GM10248 (cell line): ENCODE measurements around the gene SSNA1.
A peak's percentile ranks its signal among the peaks of the same experiment; 100 is the strongest.

Source experiments
- CTCF ChIA-PET: fragments of 300-600 bp; sonication (Branson Sonifier 250); formaldehyde crosslinking; extraction: SDS; loops from one replicate; lab custom pipeline; 2021; ENCODE audit warnings: antibody characterized with exemption; lab: Yijun Ruan, JAX
- POLR2A ChIA-PET: fragments of 350-650 bp; sonication (Branson Sonifier 250); formaldehyde crosslinking; extraction: SDS; loops from one replicate; lab custom pipeline; 2020; ENCODE audit warnings: antibody characterized with exemption; lab: Yijun Ruan, JAX
- DNase-seq: peaks from one replicate; pipeline ENCODE4 v3.0.0; 2012; ENCODE audit errors: extremely low spot score
- TF ChIP-seq, protein P1 (sequence below): IDR thresholded peaks from 2 replicates; pipeline ENCODE4 v1.5.1; 2012; ENCODE audit warnings: mild to moderate bottlenecking, low read depth; ENCODE audit errors: extremely low read depth, missing control alignments, control extremely low read depth

SSNA1 gene

DNA sequence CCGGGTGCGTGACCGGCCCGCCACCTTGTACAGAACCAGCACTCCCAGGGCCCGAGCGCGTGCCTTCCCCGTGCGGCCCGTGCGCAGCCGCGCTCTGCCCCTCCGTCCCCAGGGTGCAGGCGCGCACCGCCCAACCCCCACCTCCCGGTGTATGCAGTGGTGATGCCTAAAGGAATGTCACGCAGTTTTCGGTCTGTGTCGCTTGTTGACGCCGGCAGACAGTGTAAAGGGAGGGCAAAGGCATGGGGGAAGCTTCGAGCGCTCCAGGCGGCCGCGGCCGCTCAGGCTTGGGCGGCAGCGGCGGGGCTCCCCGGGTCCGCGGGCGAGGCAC is 19.9 kb upstream of the SSNA1 start:
- POLR2A ChIA-PET, result no interaction called here
- DNase-seq, result no peak
- CTCF ChIA-PET, result interaction anchor here (1.2 to 1.4 kb wide), 2 partner anchors 69 to 72 kb away, joined by 3 read pairs; no protein-coding TSS in a partner anchor
- TF ChIP-seq, protein P1, sequence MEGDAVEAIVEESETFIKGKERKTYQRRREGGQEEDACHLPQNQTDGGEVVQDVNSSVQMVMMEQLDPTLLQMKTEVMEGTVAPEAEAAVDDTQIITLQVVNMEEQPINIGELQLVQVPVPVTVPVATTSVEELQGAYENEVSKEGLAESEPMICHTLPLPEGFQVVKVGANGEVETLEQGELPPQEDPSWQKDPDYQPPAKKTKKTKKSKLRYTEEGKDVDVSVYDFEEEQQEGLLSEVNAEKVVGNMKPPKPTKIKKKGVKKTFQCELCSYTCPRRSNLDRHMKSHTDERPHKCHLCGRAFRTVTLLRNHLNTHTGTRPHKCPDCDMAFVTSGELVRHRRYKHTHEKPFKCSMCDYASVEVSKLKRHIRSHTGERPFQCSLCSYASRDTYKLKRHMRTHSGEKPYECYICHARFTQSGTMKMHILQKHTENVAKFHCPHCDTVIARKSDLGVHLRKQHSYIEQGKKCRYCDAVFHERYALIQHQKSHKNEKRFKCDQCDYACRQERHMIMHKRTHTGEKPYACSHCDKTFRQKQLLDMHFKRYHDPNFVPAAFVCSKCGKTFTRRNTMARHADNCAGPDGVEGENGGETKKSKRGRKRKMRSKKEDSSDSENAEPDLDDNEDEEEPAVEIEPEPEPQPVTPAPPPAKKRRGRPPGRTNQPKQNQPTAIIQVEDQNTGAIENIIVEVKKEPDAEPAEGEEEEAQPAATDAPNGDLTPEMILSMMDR, result no peak

DNA sequence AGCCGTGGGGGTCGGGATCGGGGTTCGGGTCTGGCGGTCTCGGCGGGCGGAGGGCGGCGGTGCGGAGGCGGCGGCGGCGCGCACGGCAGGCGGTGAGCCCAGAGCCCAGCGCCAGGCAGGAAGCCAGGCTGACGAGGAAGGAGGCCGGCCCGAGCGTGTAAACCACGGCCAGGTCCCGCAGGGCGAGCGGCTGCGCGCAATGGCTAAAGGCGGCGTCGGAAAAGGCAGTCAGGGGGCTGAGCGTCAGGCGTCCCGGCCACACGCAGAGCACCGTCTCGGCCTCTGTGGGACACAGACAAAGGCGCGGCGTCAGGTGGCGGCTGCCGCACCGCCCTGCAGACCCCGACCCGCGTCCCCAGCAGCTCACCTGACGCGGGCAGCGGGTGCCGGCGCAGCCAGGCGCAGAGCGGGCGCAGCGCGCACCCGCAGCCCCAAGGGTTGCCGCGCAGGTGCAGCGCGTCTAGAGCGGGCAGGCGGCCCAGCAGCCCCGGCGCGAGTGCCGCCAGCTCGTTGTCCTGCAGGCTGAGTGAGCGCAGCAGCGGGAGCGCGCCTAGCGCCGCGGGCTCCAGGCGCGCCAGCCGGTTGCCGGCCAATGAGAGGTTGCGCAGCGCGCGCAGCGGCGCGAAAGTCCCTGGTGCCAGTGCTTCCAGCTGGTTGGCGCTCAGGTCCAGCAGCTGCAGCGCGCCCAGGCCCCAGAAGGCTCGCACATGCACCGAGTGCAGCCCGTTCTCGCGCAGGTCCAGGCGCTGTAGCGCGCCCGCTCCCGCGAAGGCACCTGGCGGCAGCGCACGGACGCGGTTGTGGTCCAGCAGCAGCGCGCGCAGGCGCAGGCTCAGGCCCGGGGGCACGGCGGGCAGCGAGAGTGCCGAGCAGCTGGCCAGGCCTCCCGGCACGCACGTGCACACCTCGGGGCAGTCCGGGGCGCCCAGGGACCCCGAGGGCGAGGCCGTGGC is 19.3 kb upstream of the SSNA1 start:
- ChIA-PET CTCF (interaction anchor here (1.2 to 1.5 kb wide), 3 partner anchors 68 to 71 kb away, joined by 3 read pairs; no protein-coding TSS in a partner anchor), POLR2A (no interaction called here)
- TF ChIP-seq, protein P1, result no peak
- DNase-seq, result peak; percentile 61

DNA sequence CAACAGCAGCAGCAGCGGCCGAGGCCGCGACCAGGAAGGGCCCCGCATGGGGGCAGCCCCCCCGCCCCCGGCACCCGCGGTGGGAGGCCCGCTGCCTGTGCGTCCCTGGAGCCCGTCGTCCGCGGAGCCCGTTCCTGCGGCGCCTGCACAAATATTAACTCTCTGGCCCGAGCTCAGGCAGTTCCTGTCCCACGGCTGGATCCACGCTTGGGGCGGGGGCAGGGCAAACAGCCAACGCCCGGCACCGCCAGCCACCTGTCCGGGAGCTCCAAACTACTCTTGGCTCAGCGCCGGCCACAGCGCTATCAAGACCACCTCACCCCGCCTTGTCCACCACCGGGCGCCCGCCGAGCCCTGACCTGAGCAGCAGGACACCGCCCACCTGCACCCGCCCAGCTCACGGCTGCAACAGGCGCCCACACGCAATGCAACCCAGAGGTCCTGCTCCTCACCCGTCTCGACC is 18.5 kb upstream of the SSNA1 start, which contains the start of gene LRRC26:
Gene LRRC26 (minus strand): TSS at position 156 of the 463 bp plus-strand sequence. CDS start 108 bp downstream, at position 48.
- CTCF ChIA-PET, result interaction anchor here (1.2 to 1.5 kb wide), 3 partner anchors 19 to 71 kb away, joined by 3 to 5 read pairs (median 3); partner anchors contain the start of genes ANAPC2 and SSNA1
- POLR2A ChIA-PET, result interaction anchor here (1.8 kb wide), 1 partner anchor 19 kb away, joined by 5 read pairs; no protein-coding TSS in a partner anchor
- DNase-seq, result no peak
- TF ChIP-seq, protein P1, result no peak

DNA sequence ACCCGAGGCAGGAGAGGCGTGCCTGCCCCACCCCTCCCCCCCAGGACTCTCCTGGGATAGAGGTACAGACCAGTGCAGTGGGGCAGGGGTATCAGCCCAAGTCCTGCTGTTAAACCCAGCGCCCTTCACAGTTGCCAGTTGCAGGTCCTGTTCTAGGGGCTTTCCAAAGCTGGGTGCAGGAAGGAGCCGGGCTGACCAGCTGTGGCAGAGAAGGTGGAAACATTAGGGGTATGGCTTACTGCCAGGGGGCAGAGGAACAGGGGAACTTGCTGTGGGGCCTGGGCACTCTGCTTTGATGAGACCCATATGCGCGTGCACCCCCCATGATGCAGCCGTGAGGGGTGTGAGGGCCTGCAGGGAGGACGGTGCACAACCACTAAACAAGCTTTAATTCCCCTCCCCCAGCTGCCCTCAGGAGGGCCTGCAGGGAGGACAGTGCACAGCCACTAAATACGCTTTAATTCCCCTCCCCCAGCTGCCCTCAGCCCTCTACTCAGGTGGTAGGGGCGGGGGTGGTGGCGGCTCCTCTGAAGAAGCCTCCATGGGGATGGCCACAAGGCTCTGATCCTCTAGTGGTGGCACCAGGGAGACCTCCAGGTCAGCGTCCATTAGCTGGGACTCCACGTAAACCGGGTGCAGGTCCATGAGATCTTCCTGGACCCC is 17.9 kb upstream of the SSNA1 start:
- DNase-seq, result no peak
- POLR2A ChIA-PET, result interaction anchor here (0.9 to 1.8 kb wide), 2 partner anchors 18 to 70 kb away, joined by 3 to 5 read pairs; partner anchors contain the start of gene TUBB4B
- CTCF ChIA-PET, result interaction anchor here (1.2 to 1.8 kb wide), 4 partner anchors 18 to 141 kb away, joined by 3 to 5 read pairs (median 4); partner anchors contain the start of genes ANAPC2, MAN1B1 and SSNA1
- TF ChIP-seq, protein P1, result no peak

DNA sequence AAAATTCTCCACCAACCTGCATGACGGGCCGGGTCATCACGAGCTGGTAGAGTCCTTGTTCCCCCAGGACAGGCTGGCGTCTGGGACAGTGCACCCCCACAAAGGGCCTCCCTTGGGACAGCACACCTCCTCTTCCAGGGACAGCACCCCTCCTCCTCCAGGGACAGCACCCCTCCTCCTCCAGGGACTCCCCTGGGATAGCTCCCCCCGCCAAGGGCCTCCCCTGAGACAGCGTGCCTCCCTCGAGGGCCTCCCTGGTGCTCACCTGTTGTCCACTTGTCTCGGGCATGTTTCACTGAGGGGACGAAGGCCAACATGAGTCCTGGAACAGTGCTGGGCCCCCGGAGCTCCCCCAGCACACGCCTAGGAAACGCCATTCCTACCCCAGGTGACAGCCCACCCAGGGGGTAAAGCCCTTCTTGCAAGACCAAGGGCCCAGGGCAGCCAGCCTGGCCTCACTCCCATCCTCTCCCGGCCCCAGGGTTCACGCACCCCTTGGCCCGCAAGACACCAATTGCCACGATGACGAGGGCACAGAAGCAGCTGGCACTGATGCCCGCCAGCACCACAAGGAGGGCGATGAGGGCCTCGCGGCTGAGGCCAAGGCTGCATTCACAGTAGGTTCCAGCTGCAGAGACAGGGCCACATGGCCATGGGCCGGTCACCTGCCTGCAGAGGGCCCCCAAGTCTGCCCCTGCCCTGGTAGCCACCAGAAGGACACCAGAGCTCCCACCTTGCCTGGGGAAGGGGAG is 17.2 kb upstream of the SSNA1 start:
- CTCF ChIA-PET, result interaction anchor here (1.2 to 1.8 kb wide), 5 partner anchors 17 to 142 kb away, joined by 3 to 7 read pairs (median 5); partner anchors contain the start of genes ANAPC2, MAN1B1 and SSNA1
- POLR2A ChIA-PET, result interaction anchor here (0.9 to 1.8 kb wide), 3 partner anchors 13 to 69 kb away, joined by 3 to 5 read pairs (median 3); partner anchors contain the start of gene TUBB4B
- DNase-seq, result no peak
- TF ChIP-seq, protein P1, result no peak
